GM23248 (cell line): ENCODE results near the gene MMP11. TPM values are rescaled to one million over a fixed set of nuclear protein-coding genes. Genes with fewer than 3 reads are reported as not detected.

ENCODE experiments used
- DNase-seq: peaks from one replicate; pipeline ENCODE4 v3.0.0-alpha.2; 2015
- H2AFZ ChIP-seq: fragments of 200-600 bp; sonication (generic); 2 replicates; pipeline ENCODE4 v1.6.1; 2016; ENCODE audit warnings: antibody characterized with exemption
- H3F3A ChIP-seq: fragments of 200-600 bp; sonication (generic); 2 replicates; pipeline ENCODE4 v1.6.1; 2016; ENCODE audit warnings: mild to moderate bottlenecking, antibody characterized with exemption, mixed run types; ENCODE audit not compliant: insufficient read depth
- H3K27ac ChIP-seq: fragments of 200-600 bp; sonication (generic); 2 replicates; pipeline ENCODE4 v1.5.1; 2016; ENCODE audit warnings: mild to moderate bottlenecking
- H3K27me3 ChIP-seq: fragments of 200-600 bp; sonication (generic); replicated peaks from 2 replicates; pipeline ENCODE4 v1.6.1; 2016; ENCODE audit warnings: mild to moderate bottlenecking; ENCODE audit not compliant: insufficient read depth
- H3K36me3 ChIP-seq: fragments of 200-600 bp; sonication (generic); 2 replicates; pipeline ENCODE4 v1.6.1; 2016; ENCODE audit warnings: low read depth, mild to moderate bottlenecking
- H3K4me1 ChIP-seq: fragments of 200-600 bp; sonication (generic); 2 replicates; pipeline ENCODE4 v1.6.1; 2016; ENCODE audit warnings: mild to moderate bottlenecking; ENCODE audit not compliant: insufficient read depth
- H3K4me2 ChIP-seq: fragments of 200-600 bp; sonication (generic); one replicate; pipeline ENCODE4 v1.6.1; 2016; ENCODE audit warnings: mild to moderate bottlenecking; ENCODE audit not compliant: unreplicated experiment
- H3K4me3 ChIP-seq: fragments of 200-600 bp; sonication (generic); 2 replicates; pipeline ENCODE4 v1.5.1; 2016; ENCODE audit warnings: mild to moderate bottlenecking
- H3K79me2 ChIP-seq: fragments of 200-600 bp; sonication (generic); 2 replicates; pipeline ENCODE4 v1.6.1; 2016; ENCODE audit warnings: mild to moderate bottlenecking; ENCODE audit not compliant: insufficient read depth
- H3K9ac ChIP-seq: fragments of 200-600 bp; sonication (generic); 2 replicates; pipeline ENCODE4 v1.6.1; 2016; ENCODE audit warnings: mild to moderate bottlenecking
- H3K9me2 ChIP-seq: fragments of 200-600 bp; sonication (generic); 2 replicates; pipeline ENCODE4 v1.6.1; 2016; ENCODE audit warnings: mixed run types, mild to moderate bottlenecking, moderate library complexity; ENCODE audit not compliant: insufficient read depth
- H3K9me3 ChIP-seq: fragments of 200-600 bp; sonication (generic); one replicate; pipeline ENCODE4 v1.6.1; 2017; ENCODE audit warnings: low read depth
- H4K20me1 ChIP-seq: fragments of 200-600 bp; sonication (generic); 2 replicates; pipeline ENCODE4 v1.6.0; 2016; ENCODE audit not compliant: insufficient read depth
- EZH2 ChIP-seq: fragments of 200-600 bp; sonication (generic); IDR thresholded peaks from 2 replicates; pipeline ENCODE4 v1.6.1; 2018; ENCODE audit warnings: antibody characterized with exemption, mild to moderate bottlenecking; ENCODE audit not compliant: insufficient read depth, poor library complexity, severe bottlenecking
- EZH2phosphoT487 ChIP-seq: fragments of 200-600 bp; sonication (generic); IDR thresholded peaks from 2 replicates; pipeline ENCODE4 v1.6.1; 2018; ENCODE audit warnings: antibody characterized with exemption, moderate library complexity, mild to moderate bottlenecking, low read depth; ENCODE audit not compliant: insufficient read depth
- WGBS, 2 experiments: methylation state at CpG; one replicate each; pipeline ENCODE4 v1.1.6; 2015 to 2017; ENCODE audit warnings: low lambda C conversion rate in 2 of 2, low coverage in 1 of 2; ENCODE audit errors: missing lambda C conversion rate in 2 of 2; 5-methylcytosine and 5-hydroxymethylcytosine counted together
- in situ Hi-C: fragments of 300-500 bp; cut with MboI; formaldehyde crosslinking; loops from 2 replicates; pipeline ENCODE4 v1.15.0; 2020
- polyA plus RNA-seq: library from polyadenylated mRNA; unstranded; fragments of >200 nt; fragmentation: Nextera tagmentation; extraction: Ambion mirVana; gene quantifications from 2 replicates; pipeline ENCODE4 v1.2.1, GENCODE V29; 2016
- total RNA-seq: library from RNA; depleted of rRNA; stranded (reverse); fragments of >200 nt; shearing (Covaris generic); gene quantifications from 2 replicates; pipeline ENCODE4 v1.2.3, GENCODE V29; 2014

The MMP11 gene
- total and polyA plus RNA-seq, 2 experiments from 2014 or later, result 1.3 to 2.9 TPM

- Histone ChIP-seq H3K79me2 (peaks cover 23% of the 10 kb centered on the region), H3K9me2 (no peaks in the 10 kb centered on the region), H3K4me3 (no peak overlapping the region), H3F3A (peaks cover 22% of the 10 kb centered on the region), H3K27me3 (no peaks in the 10 kb centered on the region), H3K4me1 (peaks cover 22% of the 10 kb centered on the region), H3K9ac (no peak overlapping the region), H4K20me1 (no peaks in the 10 kb centered on the region), H2AFZ (no peak overlapping the region), H3K27ac (peak overlapping the region; percentile 25), H3K4me2 (no peak overlapping the region), H3K9me3 (no peaks in the 10 kb centered on the region), H3K36me3 (peaks cover 5% of the 10 kb centered on the region; the same call in 1 of the 2 replicates)
- in situ Hi-C loops, result no loop called here
- no peak for TF ChIP-seq EZH2phosphoT487
- DNase-seq, result no peak
- WGBS, 2 experiments, result 92 to 93% methylated on average over 10 of the region's 10 CpGs
Observed at GRCh38 chr22:23828800-23829680, 56.4 kb downstream of the MMP11 start.

- Histone ChIP-seq H3K4me3 (no peak overlapping the region), H3K79me2 (peaks cover 23% of the 10 kb centered on the region), H3K27me3 (no peaks in the 10 kb centered on the region), H3K9me2 (no peaks in the 10 kb centered on the region), H3K36me3 (peaks cover 5% of the 10 kb centered on the region; the same call in 1 of the 2 replicates), H3K9ac (no peak overlapping the region), H2AFZ (no peak overlapping the region), H3F3A (peaks cover 22% of the 10 kb centered on the region), H3K9me3 (no peaks in the 10 kb centered on the region), H4K20me1 (no peaks in the 10 kb centered on the region), H3K4me1 (peaks cover 22% of the 10 kb centered on the region), H3K4me2 (peak overlapping the region; percentile 37), H3K27ac (peak overlapping the region; percentile 25)
- DNase-seq, result peak; percentile 91
- 52 to 54% methylated on average over 7 of the region's 7 CpGs for WGBS, 2 experiments
- in situ Hi-C loops, result no loop called here
- no peak for TF ChIP-seq EZH2phosphoT487
- no peak for TF ChIP-seq EZH2
Observed at GRCh38 chr22:23829845-23830372, 57.3 kb downstream of the MMP11 start.

- Histone ChIP-seq H3K9ac (no peak overlapping the region), H3K4me2 (no peak overlapping the region), H3K9me2 (no peaks in the 10 kb centered on the region), H3K4me1 (peaks cover 16% of the 10 kb centered on the region), H3K36me3 (no peaks in the 10 kb centered on the region), H2AFZ (no peak overlapping the region), H3K79me2 (peaks cover 20% of the 10 kb centered on the region), H3K9me3 (no peaks in the 10 kb centered on the region), H3K27ac (no peak overlapping the region), H3K27me3 (no peaks in the 10 kb centered on the region), H3F3A (peaks cover 22% of the 10 kb centered on the region), H3K4me3 (no peak overlapping the region), H4K20me1 (no peaks in the 10 kb centered on the region)
- in situ Hi-C loops, result no loop called here
- DNase-seq, result no peak
- TF ChIP-seq EZH2 (no peak), EZH2phosphoT487 (no peak)
- WGBS, 2 experiments, result 91 to 93% methylated on average over 8 of the region's 8 CpGs
Observed at GRCh38 chr22:23831261-23831660, 58.6 kb downstream of the MMP11 start.

- in situ Hi-C loops, result no loop called here
- Histone ChIP-seq H3K9ac (no peak overlapping the region), H3K4me1 (peaks cover 10% of the 10 kb centered on the region), H2AFZ (no peak overlapping the region), H3K9me2 (no peaks in the 10 kb centered on the region), H3K36me3 (no peaks in the 10 kb centered on the region), H3K4me2 (no peak overlapping the region), H3K4me3 (no peak overlapping the region), H3K27ac (no peak overlapping the region), H3K9me3 (no peaks in the 10 kb centered on the region), H3F3A (peaks cover 22% of the 10 kb centered on the region), H3K27me3 (no peaks in the 10 kb centered on the region), H3K79me2 (peaks cover 20% of the 10 kb centered on the region), H4K20me1 (no peaks in the 10 kb centered on the region)
- no peak for TF ChIP-seq EZH2
- no peak for TF ChIP-seq EZH2phosphoT487
- WGBS, 2 experiments, result 87 to 89% methylated on average over 6 to 10 of the region's 10 CpGs
- DNase-seq, result no peak
Observed at GRCh38 chr22:23831781-23832180, 59.1 kb downstream of the MMP11 start.
